Hair follicle dermal papilla cell (primary cell): ENCODE measurements around the gene ITSN2. TPM values are rescaled to one million over a fixed set of nuclear protein-coding genes. Genes with fewer than 3 reads are reported as not detected.

Experiments used
- small RNA-seq: library from RNA; depleted of rRNA; stranded (forward); fragments of <200 nt; gene quantifications from one replicate; pipeline ENCODE3, GENCODE V24; 2012
- total RNA-seq: library from RNA; depleted of rRNA; stranded (reverse); fragments of >200 nt; gene quantifications from 2 replicates; pipeline ENCODE4 v1.2.3, GENCODE V29; 2012

The ITSN2 gene
- total RNA-seq = 30.0 and 35.9 TPM in 2 replicates

GRCh38 chr2:24360050-24360962 is at the start of gene ITSN2:
ITSN2 (minus strand) TSS chr2:24360536; CDS start chr2:24328082, 32,454 bp downstream.

DNA sequence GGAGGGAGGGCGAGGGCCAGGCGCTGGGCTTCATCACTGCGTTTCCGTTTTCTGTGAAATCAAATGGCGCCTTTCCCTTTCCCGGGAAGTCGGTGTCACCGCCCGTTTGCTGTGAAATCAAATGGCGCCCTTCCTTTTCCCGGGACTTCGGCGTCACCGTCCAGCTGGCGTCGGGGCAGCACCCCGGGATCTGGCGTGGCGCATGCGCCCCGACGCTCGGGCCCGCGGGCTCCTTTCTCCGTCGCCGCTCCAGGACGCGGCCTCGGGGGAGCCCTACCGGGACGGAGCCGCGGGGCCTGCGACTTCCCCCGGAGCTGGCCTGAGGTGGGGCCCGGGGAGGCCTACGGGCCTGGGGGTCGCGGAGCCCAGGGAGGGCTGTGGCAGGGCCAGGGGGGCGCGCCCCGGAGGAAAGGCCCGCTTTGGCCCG is 185.5 kb downstream of the ITSN2 start, which contains the start of gene FAM228A:
Gene FAM228A, plus strand, starts transcription at position 203 of the 427 bp plus-strand sequence. CDS start 428 bp downstream, outside the sequence.

Small RNA genes lying within 50 kb of the gene (small RNA-seq; reads per million reads assigned to genes)
- gene HMGN2P20 = not detected
- gene RF00602 = not detected

Other genes starting within 250 kb of the ITSN2 start
- gene PFN4, start 237.2 kb downstream of the ITSN2 start, total RNA-seq = 0.16 and 0.97 TPM in 2 replicates
- gene FAM228B, start 237.1 kb downstream of the ITSN2 start, total RNA-seq = 8.0 and 10.1 TPM in 2 replicates
- gene FAM228A, start 185.5 kb downstream of the ITSN2 start, total RNA-seq = 0.24 and 0.32 TPM in 2 replicates
- 27.6 and 31.5 TPM in 2 replicates for gene NCOA1, start 130.7 kb upstream of the ITSN2 start, total RNA-seq